KMS-11 (cell line): ENCODE data around the gene SYT7.
"Not testable (repeated sequence)": the region's sequence is repeated elsewhere in the genome, so short reads cannot be mapped to it uniquely, and the experiment has no call there.

ENCODE experiments used
- H2AFZ ChIP-seq: fragments of 200-600 bp; sonication (generic); 2 replicates; pipeline ENCODE4 v1.6.1; 2016; ENCODE audit warnings: antibody characterized with exemption, mixed run types, low read depth
- H3K27ac ChIP-seq: fragments of 200-600 bp; sonication (generic); 2 replicates; pipeline ENCODE4 v1.6.1; 2016; ENCODE audit warnings: mild to moderate bottlenecking, mixed run types
- H3K27me3 ChIP-seq: fragments of 200-600 bp; sonication (generic); 2 replicates; pipeline ENCODE4 v1.6.1; 2017; ENCODE audit warnings: mild to moderate bottlenecking, low read depth, mixed run types, moderate library complexity; ENCODE audit not compliant: insufficient read depth
- H3K36me3 ChIP-seq: fragments of 200-600 bp; sonication (generic); 2 replicates; pipeline ENCODE4 v1.6.1; 2017; ENCODE audit warnings: mild to moderate bottlenecking, mixed run types; ENCODE audit not compliant: insufficient read depth
- H3K4me1 ChIP-seq: fragments of 200-600 bp; sonication (generic); 2 replicates; pipeline ENCODE4 v1.6.1; 2016; ENCODE audit warnings: mild to moderate bottlenecking, low read depth, mixed run types; ENCODE audit not compliant: poor library complexity, severe bottlenecking
- H3K4me2 ChIP-seq: fragments of 200-600 bp; sonication (generic); 2 replicates; pipeline ENCODE4 v1.7.0; 2016; ENCODE audit warnings: mild to moderate bottlenecking, mixed run types
- H3K4me3 ChIP-seq: fragments of 200-600 bp; sonication (generic); IDR thresholded peaks from 2 replicates; pipeline ENCODE4 v1.6.1; 2017; ENCODE audit warnings: low read depth, low read length, mixed read lengths; ENCODE audit not compliant: insufficient read depth
- H3K79me2 ChIP-seq: fragments of 200-600 bp; sonication (generic); 2 replicates; pipeline ENCODE4 v1.6.1; 2016; ENCODE audit warnings: low read depth, mixed run types; ENCODE audit not compliant: insufficient read depth
- H3K9ac ChIP-seq: fragments of 200-600 bp; sonication (generic); 2 replicates; pipeline ENCODE4 v1.6.1; 2016; ENCODE audit warnings: mild to moderate bottlenecking, mixed run types
- H4K20me1 ChIP-seq: fragments of 200-600 bp; sonication (generic); 2 replicates; pipeline ENCODE4 v1.6.1; 2016; ENCODE audit warnings: mild to moderate bottlenecking, mixed run types; ENCODE audit not compliant: insufficient read depth
- TF ChIP-seq, protein P1 (sequence below): fragments of 200-600 bp; sonication (generic); conservative IDR thresholded peaks from 2 replicates; pipeline ENCODE4 v1.6.1; 2017; ENCODE audit warnings: low read depth, mild to moderate bottlenecking, antibody characterized with exemption, low read length, moderate library complexity, mixed read lengths

SYT7 gene

DNA sequence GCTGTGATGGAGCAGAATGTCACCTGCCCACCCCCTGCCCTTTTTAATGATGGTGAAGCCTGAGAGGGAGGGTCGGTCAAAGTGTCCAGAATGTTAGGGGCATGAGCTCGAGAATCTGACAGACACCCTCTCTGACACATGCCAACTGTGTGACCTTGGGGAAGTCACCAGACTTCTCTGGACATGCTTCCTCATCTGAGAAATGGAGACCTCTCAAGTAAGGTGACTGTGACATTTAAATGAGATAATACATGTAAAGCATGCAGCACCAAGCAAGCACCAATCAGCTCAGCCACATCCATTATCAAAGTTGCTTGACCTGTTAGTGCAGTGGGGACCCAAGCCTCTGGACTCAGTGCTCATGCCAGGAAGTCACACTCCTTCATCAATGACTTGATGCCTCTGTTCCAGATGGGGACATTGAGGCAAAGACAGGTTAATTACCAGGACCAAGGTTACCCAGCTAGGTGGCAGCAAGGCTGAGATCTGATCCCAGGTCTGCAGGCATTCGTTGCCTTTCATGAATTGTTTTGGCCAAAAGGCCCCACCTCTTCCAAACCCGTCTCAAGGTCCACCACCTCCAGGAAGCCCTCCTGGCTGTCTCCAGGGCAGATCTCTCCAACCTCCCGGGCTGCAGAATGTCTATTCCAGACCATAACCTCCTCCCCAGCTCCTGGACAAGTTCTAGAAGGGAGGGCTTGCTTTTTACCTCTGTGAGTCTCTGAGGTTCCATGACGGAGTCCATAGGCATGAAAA, 38.8 kb upstream of the SYT7 start:
- Histone ChIP-seq H3K9ac (no peak overlapping the region), H3K4me2 (no peak overlapping the region), H3K79me2 (no peaks in the 10 kb centered on the region), H3K27ac (no peak overlapping the region), H3K4me3 (no peak overlapping the region), H3K36me3 (no peaks in the 10 kb centered on the region), H3K4me1 (no peaks in the 10 kb centered on the region), H2AFZ (no peak overlapping the region), H4K20me1 (no peaks in the 10 kb centered on the region), H3K27me3 (peaks cover 77% of the 10 kb centered on the region)
- TF ChIP-seq, protein P1, sequence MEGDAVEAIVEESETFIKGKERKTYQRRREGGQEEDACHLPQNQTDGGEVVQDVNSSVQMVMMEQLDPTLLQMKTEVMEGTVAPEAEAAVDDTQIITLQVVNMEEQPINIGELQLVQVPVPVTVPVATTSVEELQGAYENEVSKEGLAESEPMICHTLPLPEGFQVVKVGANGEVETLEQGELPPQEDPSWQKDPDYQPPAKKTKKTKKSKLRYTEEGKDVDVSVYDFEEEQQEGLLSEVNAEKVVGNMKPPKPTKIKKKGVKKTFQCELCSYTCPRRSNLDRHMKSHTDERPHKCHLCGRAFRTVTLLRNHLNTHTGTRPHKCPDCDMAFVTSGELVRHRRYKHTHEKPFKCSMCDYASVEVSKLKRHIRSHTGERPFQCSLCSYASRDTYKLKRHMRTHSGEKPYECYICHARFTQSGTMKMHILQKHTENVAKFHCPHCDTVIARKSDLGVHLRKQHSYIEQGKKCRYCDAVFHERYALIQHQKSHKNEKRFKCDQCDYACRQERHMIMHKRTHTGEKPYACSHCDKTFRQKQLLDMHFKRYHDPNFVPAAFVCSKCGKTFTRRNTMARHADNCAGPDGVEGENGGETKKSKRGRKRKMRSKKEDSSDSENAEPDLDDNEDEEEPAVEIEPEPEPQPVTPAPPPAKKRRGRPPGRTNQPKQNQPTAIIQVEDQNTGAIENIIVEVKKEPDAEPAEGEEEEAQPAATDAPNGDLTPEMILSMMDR, result no peak

DNA sequence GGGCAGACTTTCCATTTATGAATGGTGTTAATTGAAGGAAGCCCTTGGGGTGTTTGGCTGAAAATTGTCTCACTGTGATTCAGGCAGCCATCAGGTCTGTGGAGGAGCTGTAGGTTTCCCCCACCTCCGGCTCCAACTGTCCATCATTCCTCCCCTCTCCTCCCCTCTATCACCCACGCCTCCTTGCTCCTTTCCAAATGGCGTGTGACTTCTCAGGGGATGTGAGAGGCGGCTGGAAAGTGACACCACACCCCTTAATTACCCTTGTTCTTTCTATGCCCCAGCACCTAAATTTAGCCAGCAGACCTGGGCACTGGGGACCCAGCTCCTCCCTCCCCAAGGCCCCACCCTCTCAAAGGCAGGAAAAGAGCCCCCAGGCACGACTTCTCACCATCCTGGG, 38.1 kb upstream of the SYT7 start:
- H2AFZ ChIP-seq, result no peak overlapping the region
- H3K9ac ChIP-seq, result no peak overlapping the region
- H3K4me1 ChIP-seq, result no peaks in the 10 kb centered on the region
- H4K20me1 ChIP-seq, result no peaks in the 10 kb centered on the region
- H3K4me2 ChIP-seq, result no peak overlapping the region
- no peaks in the 10 kb centered on the region for H3K36me3 ChIP-seq
- no peak overlapping the region for H3K4me3 ChIP-seq
- H3K27me3 ChIP-seq, result peaks cover 79% of the 10 kb centered on the region
- TF ChIP-seq, protein P1, result no peak
- no peak overlapping the region for H3K27ac ChIP-seq
- no peaks in the 10 kb centered on the region for H3K79me2 ChIP-seq

DNA sequence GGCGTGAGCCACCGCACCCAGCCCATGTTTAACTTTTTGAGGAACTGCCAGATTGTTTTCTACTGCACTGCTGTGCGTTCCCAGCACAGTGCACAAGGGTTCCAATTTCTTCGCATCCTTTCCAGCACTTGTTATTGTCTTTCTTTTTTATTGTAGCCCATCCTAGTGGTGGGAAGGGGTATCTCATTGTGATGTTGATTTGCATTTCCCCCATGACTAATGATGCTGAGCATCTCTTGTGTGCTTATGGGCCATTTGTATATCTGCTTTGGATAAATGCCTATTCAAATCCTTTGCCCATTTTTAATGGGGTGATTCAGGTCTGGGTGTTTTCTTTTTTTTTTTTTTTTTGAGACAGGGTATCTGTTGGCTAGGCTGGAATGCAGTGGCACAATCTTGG, 36.6 kb upstream of the SYT7 start:
- Histone ChIP-seq H3K27ac (no peak overlapping the region), H3K4me1 (no peaks in the 10 kb centered on the region), H4K20me1 (no peaks in the 10 kb centered on the region), H3K9ac (no peak overlapping the region), H3K79me2 (no peaks in the 10 kb centered on the region), H3K4me2 (no peak overlapping the region), H3K36me3 (no peaks in the 10 kb centered on the region), H3K4me3 (no peak overlapping the region), H2AFZ (no peak overlapping the region), H3K27me3 (peaks cover 83% of the 10 kb centered on the region)
- TF ChIP-seq, protein P1, result no peak

DNA sequence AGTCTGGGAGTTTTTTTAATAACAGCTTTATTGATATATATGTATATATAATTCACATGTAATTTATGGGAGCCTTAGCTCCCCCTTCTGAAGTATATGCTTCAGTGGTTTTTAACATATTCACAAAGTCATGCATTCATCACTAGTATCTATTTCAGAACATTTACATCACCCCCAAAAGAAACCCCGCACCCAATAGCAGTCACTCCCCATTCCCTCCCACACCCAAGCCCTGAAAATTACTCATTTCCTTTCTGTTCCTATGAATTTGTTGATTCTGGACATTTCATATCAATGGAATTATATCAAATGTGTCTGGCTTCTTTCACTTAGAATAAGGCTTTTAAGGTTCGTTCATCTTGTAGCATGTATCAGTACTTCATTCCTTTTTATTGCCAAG, 35.6 kb upstream of the SYT7 start:
- H3K9ac ChIP-seq, result no peak overlapping the region
- H2AFZ ChIP-seq, result no peak overlapping the region
- H3K79me2 ChIP-seq, result no peaks in the 10 kb centered on the region
- no peak overlapping the region for H3K4me2 ChIP-seq
- no peaks in the 10 kb centered on the region for H3K4me1 ChIP-seq
- no peak overlapping the region for H3K27ac ChIP-seq
- H4K20me1 ChIP-seq, result no peaks in the 10 kb centered on the region
- H3K36me3 ChIP-seq, result no peaks in the 10 kb centered on the region
- TF ChIP-seq, protein P1, result no peak
- peaks cover 84% of the 10 kb centered on the region for H3K27me3 ChIP-seq
- no peak overlapping the region for H3K4me3 ChIP-seq

DNA sequence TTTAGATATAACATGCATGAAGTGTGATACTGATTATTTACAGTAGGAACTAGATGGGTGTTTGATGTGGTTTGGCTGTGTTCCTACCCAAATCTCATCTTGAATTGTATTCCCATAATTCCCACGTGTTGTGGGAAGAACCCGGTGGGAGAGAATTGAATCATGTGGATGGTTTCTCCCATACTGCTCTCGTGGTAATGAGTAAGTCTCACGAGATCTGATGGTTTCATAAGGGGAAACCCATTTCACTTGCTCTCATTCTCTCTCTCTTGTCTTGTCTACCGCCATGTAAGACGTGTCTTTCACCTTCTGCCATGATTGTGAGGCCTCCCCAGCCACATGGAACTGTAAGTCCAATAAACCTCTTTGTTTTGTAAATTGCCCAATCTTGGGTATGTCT, 33.9 kb upstream of the SYT7 start:
- peaks cover 77% of the 10 kb centered on the region for H3K27me3 ChIP-seq
- not testable (repeated sequence) for H4K20me1 ChIP-seq, H3K4me3 ChIP-seq, H3K36me3 ChIP-seq, H3K4me1 ChIP-seq, H3K4me2 ChIP-seq, H2AFZ ChIP-seq, H3K27ac ChIP-seq, H3K9ac ChIP-seq, H3K79me2 ChIP-seq
